ENCODE data around the gene PLEKHF1. TPM values are rescaled to one million over a fixed set of nuclear protein-coding genes. Genes with fewer than 3 reads are reported as not detected.

Gene PLEKHF1
- total and polyA plus RNA-seq, 2 of the 13 experiments (the other 11 are each of a cell fraction or from before 2014, with no cell fraction given), result 2.9 to 3.8 TPM

DNA sequence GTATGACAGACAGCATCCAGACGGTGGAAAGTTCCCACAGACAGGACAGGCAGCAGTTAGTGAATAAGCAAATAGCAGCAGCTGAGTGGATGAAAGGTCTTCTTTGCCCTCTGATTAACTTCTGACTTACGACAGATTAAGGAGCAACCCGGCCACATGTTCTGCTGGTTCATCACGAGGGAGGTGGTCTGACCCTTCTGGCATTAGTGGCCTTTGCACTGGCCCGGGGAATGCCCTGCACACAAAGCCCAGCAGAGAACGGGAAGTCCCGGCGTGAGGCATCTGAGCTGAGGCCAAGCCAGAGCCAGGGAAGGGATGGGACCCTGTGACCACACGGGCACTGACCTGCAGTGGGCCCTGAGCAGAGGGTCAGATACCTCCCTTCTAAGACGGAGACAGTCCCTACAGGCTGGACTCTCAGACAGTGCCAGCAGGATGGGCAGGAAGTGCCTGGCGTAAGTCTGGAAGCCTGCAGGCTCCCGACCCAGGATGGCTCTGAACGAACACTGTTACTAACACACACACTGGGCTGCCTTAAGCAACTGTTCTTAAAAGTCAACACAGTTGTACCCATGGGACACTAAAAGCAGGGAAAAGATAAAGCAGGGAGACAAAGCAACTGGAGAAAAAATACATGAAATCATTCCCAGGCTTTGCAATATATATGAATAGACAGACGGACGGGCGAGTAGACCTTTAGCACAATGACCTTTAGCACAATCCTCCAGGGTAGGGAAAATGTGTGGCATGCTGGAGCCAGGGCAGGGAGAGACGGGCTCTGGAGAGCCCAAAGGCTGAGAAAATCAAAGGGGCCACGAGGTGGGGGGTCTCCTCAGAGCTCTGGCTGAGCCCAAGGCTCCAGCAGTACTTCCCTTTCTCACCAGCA is 43.5 kb downstream of the PLEKHF1 start (continued):
- TF ChIP-seq, protein P1, sequence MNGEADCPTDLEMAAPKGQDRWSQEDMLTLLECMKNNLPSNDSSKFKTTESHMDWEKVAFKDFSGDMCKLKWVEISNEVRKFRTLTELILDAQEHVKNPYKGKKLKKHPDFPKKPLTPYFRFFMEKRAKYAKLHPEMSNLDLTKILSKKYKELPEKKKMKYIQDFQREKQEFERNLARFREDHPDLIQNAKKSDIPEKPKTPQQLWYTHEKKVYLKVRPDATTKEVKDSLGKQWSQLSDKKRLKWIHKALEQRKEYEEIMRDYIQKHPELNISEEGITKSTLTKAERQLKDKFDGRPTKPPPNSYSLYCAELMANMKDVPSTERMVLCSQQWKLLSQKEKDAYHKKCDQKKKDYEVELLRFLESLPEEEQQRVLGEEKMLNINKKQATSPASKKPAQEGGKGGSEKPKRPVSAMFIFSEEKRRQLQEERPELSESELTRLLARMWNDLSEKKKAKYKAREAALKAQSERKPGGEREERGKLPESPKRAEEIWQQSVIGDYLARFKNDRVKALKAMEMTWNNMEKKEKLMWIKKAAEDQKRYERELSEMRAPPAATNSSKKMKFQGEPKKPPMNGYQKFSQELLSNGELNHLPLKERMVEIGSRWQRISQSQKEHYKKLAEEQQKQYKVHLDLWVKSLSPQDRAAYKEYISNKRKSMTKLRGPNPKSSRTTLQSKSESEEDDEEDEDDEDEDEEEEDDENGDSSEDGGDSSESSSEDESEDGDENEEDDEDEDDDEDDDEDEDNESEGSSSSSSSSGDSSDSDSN (CRISPR knock-in tag; IDR thresholded peaks at IDR 0.05), result peak; percentile 88
- no peak for TF ChIP-seq MLLT10 (CRISPR knock-in tag; IDR thresholded peaks at IDR 0.05)
- no peak for TF ChIP-seq KLF13 (CRISPR knock-in tag; IDR thresholded peaks at IDR 0.05)
- TF ChIP-seq EHMT2 (IDR thresholded peaks at IDR 0.05; ENCODE audit: borderline replicate concordance, low read depth, low read length), result no peak
- no peak for TF ChIP-seq AGO2 (optimal IDR thresholded peaks at IDR 0.05; ENCODE audit: low read depth, low read length)
- peak; percentile 50; the same call in 1 of the 2 replicates for TF ChIP-seq MXD4 (CRISPR knock-in tag; IDR thresholded peaks at IDR 0.05)
- TF ChIP-seq ZNF878 (CRISPR knock-in tag; IDR thresholded peaks at IDR 0.05), result no peak
- 0 out of 2 replicates have a peak, but pooled peaks have one; percentile 4 for TF ChIP-seq SIN3A (IDR thresholded peaks at IDR 0.05; ENCODE audit: borderline replicate concordance, low read depth, low read length)
- TF ChIP-seq ZNF713 (CRISPR knock-in tag; IDR thresholded peaks at IDR 0.05), result no peak
- peak; percentile 91 for TF ChIP-seq RARA (CRISPR knock-in tag; IDR thresholded peaks at IDR 0.05)
- no peak for TF ChIP-seq ZNF550 (CRISPR knock-in tag; IDR thresholded peaks at IDR 0.05; ENCODE audit: borderline replicate concordance)
- 0 out of 2 replicates have a peak, but pooled peaks have one; percentile 14 for TF ChIP-seq GTF2F1 (IDR thresholded peaks at IDR 0.05; ENCODE audit: low read length)
- TF ChIP-seq ZNF609 (CRISPR knock-in tag; IDR thresholded peaks at IDR 0.05; ENCODE audit: borderline replicate concordance), result peak; percentile 62; the same call in 1 of the 2 replicates
- TF ChIP-seq CEBPB (IDR thresholded peaks at IDR 0.05; ENCODE audit: borderline replicate concordance, low read depth, low read length), result peak; percentile 0; the same call in 1 of the 2 replicates
- no peak for TF ChIP-seq ZNF460 (CRISPR knock-in tag; IDR thresholded peaks at IDR 0.05; ENCODE audit: borderline replicate concordance)
- TF ChIP-seq, protein P2, sequence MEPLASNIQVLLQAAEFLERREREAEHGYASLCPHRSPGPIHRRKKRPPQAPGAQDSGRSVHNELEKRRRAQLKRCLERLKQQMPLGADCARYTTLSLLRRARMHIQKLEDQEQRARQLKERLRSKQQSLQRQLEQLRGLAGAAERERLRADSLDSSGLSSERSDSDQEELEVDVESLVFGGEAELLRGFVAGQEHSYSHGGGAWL (CRISPR knock-in tag; IDR thresholded peaks at IDR 0.05), result no peak
- TF ChIP-seq STAG1 (CRISPR knock-in tag; IDR thresholded peaks at IDR 0.05), result no peak
- TF ChIP-seq NR0B2 (CRISPR knock-in tag; IDR thresholded peaks at IDR 0.05), result peak; percentile 58; the same call in 1 of the 2 replicates
- no peak for TF ChIP-seq ZNF260 (CRISPR knock-in tag; IDR thresholded peaks at IDR 0.05; ENCODE audit: borderline replicate concordance, low read depth)
- 0 out of 2 replicates have a peak, but pooled peaks have one; percentile 56 for TF ChIP-seq ATF7-NPFF (CRISPR knock-in tag; IDR thresholded peaks at IDR 0.05; ENCODE audit: low read depth)
- peak; percentile 82 for TF ChIP-seq ASH2L (IDR thresholded peaks at IDR 0.05; ENCODE audit: insufficient read length, low read depth, low read length)
